Activated naive CD4-positive, alpha-beta T cell treated with anti-CD3 and anti-CD28 coated beads, Interleukin-2, amount 50 U/mL, for 24 hours (primary cell): ENCODE data around the gene PLB1.

Source experiments
- H3K27ac Mint-ChIP-seq: one replicate; pipeline ENCODE4 v1.8.0; 2021; ENCODE audit warnings: mild to moderate bottlenecking, mixed read lengths
- H3K27me3 Mint-ChIP-seq: one replicate; pipeline ENCODE4 v1.8.0; 2021; ENCODE audit warnings: mixed read lengths
- H3K36me3 Mint-ChIP-seq: one replicate; pipeline ENCODE4 v1.8.0; 2021; ENCODE audit warnings: mixed read lengths
- H3K4me1 Mint-ChIP-seq: one replicate; pipeline ENCODE4 v1.8.0; 2021; ENCODE audit warnings: mixed read lengths
- H3K4me3 Mint-ChIP-seq: one replicate; pipeline ENCODE4 v1.8.0; 2021; ENCODE audit warnings: mild to moderate bottlenecking, mixed read lengths
- H3K9me3 Mint-ChIP-seq: one replicate; pipeline ENCODE4 v1.8.0; 2021; ENCODE audit warnings: mixed read lengths

The PLB1 gene

DNA sequence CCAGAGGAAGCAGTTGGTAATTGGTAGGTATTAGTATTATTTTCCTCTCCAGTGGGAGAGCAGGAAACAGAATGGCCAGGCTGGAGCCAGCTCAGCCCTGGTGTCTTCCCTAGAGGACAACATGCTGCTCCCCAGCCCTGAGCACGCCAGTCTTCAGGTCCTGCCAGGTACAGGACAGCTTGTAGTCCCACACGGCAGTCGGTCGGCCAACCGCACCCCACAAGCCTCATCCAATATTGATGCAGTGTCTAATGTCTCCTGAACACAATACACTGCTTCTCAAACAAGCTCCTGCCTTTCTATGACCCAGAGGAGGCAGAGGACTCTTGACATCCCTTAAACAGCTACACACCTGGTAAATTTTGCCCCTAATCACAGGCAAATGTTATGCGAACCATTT is 184.8 kb downstream of the PLB1 start:
- Mint-ChIP-seq H3K36me3 (no peaks in the 10 kb centered on the region), H3K4me3 (peak overlapping the region; percentile 16), H3K9me3 (no peaks in the 10 kb centered on the region), H3K27ac (peak overlapping the region; percentile 75), H3K27me3 (no peaks in the 10 kb centered on the region), H3K4me1 (peaks cover 49% of the 10 kb centered on the region)

DNA sequence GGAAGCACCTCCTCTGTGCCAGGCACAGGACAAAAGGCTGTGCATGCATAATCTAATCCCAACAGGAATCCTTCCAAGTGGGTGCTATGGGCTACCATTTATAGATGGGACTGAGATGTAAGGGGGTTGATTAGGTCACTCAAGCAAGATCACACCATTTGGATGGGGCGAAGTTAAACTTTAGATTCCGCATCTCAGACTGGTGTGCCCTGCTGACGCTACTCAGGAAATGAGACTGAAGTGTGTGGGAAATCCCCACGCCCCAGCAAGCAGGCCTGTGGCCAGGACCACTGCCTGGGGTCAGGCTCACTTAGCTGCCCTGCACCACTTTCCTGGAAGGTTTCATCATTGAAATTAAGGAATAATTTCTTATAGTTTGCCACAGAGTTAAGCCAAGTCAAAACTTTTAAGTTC is 185.3 kb downstream of the PLB1 start:
- H3K27me3 Mint-ChIP-seq, result no peaks in the 10 kb centered on the region
- H3K4me3 Mint-ChIP-seq, result peak overlapping the region; percentile 16
- no peaks in the 10 kb centered on the region for H3K9me3 Mint-ChIP-seq
- peak overlapping the region; percentile 75 for H3K27ac Mint-ChIP-seq
- peaks cover 49% of the 10 kb centered on the region for H3K4me1 Mint-ChIP-seq
- H3K36me3 Mint-ChIP-seq, result no peaks in the 10 kb centered on the region

- H3K9me3 Mint-ChIP-seq, result no peaks in the 10 kb centered on the region
- H3K4me3 Mint-ChIP-seq, result peak overlapping the region; percentile 16
- peak overlapping the region; percentile 75 for H3K27ac Mint-ChIP-seq
- no peaks in the 10 kb centered on the region for H3K27me3 Mint-ChIP-seq
- no peaks in the 10 kb centered on the region for H3K36me3 Mint-ChIP-seq
- H3K4me1 Mint-ChIP-seq, result peaks cover 49% of the 10 kb centered on the region
Observed at GRCh38 chr2:28681606-28682005, 185.7 kb downstream of the PLB1 start.

- no peaks in the 10 kb centered on the region for H3K36me3 Mint-ChIP-seq
- H3K4me3 Mint-ChIP-seq, result no peak overlapping the region
- H3K4me1 Mint-ChIP-seq, result peaks cover 42% of the 10 kb centered on the region
- no peak overlapping the region for H3K27ac Mint-ChIP-seq
- no peaks in the 10 kb centered on the region for H3K9me3 Mint-ChIP-seq
- H3K27me3 Mint-ChIP-seq, result no peaks in the 10 kb centered on the region
Observed at GRCh38 chr2:28683100-28683706, 187.3 kb downstream of the PLB1 start.

DNA sequence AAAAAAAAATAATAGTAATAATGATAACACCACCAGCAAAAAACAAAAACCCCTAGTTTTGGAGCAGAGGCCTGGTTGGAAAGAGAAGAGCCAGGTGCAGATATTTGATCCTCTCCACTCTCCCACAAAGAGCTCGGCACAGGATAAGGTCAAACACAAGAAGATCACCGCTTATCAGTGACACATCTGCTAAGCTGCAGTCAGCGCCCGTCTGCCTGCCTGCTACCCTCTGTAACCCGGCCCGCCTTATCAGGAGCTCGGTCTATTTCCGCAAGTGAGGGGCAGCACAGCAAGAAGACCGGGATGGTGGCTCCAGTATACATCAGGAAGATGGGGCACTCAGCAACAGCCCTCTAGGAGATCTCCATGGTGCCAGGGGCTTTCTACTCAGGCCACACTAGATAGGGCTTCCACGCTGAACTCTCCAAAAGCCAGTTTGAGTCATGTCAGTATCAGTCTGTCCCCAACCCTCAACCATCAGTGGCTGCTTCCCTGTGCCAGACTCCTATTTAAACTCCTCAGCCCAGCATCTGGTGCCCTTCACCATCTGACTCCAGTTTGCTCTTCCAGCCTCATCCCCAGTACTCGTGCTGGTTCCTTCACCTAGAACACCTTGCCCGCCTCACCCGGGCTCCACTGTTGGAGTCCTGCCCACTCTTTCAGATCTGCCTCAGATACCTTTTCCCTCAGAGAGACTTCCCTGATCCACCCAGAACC is 188.4 kb downstream of the PLB1 start:
- H3K27ac Mint-ChIP-seq, result no peak overlapping the region
- peaks cover 33% of the 10 kb centered on the region for H3K4me1 Mint-ChIP-seq
- H3K27me3 Mint-ChIP-seq, result no peaks in the 10 kb centered on the region
- no peaks in the 10 kb centered on the region for H3K9me3 Mint-ChIP-seq
- no peak overlapping the region for H3K4me3 Mint-ChIP-seq
- H3K36me3 Mint-ChIP-seq, result no peaks in the 10 kb centered on the region

GRCh38 chr2:28687171-28687570 is 191.3 kb downstream of the PLB1 start:
- Mint-ChIP-seq H3K9me3 (no peaks in the 10 kb centered on the region), H3K36me3 (no peaks in the 10 kb centered on the region), H3K4me1 (peaks cover 12% of the 10 kb centered on the region), H3K27ac (no peak overlapping the region), H3K4me3 (no peak overlapping the region), H3K27me3 (no peaks in the 10 kb centered on the region)

DNA sequence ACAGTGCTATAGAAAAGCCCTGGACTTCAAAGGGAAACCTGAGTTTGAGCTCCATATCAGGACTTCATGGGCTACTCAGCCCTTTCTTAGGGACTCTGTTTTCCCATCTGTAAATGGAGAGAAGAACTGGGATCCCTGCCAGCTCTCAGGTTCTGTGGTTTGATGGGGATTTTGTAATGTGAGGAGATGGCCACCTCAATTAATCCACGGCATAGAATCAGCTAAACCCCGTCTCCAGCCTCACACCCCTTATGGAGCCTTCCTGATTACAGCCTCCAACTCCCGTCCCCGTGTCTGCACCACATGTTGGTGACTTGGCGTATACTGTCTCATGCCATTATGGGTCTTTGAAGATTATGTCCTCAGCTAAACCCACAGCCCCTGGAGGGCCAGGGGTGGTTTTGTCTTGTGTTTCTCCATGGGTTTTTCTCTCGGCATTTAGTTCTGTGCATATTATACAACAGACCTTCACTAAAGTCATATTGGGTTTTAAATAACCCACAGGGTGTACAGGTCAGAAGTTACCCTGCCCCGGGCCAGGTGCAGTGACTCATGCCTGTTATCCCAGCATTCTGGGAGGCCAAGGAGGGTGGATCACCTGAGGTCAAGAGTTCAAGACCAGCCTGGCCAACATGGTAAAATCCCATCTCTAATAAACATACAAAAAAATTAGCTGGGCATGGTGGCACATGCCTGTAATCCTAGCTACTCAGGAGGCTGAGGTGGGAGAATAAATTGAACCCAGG is 192.0 kb downstream of the PLB1 start:
- no peak overlapping the region for H3K4me3 Mint-ChIP-seq

DNA sequence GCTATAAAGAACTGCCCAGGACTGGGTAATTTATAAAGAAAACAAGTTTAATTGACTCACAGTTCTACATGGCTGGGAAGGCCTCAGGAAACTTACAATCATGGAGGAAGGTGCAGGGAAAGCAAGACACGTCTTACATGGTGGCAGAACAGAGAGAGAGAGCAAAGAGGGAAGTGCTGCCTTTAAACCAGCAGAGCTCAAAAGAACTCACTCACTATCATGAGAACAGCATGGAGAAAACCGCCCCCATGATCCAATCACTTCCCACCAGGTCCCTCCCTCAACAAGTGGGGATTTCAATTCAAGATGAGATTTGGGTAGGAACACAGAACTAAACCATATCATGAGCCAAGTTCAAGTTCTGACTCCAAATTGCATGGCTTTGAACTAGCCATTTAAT is 193.0 kb downstream of the PLB1 start:
- H3K27me3 Mint-ChIP-seq, result no peaks in the 10 kb centered on the region
- no peaks in the 10 kb centered on the region for H3K9me3 Mint-ChIP-seq
- H3K27ac Mint-ChIP-seq, result no peak overlapping the region
- peaks cover 11% of the 10 kb centered on the region for H3K4me1 Mint-ChIP-seq
- H3K36me3 Mint-ChIP-seq, result no peaks in the 10 kb centered on the region
- no peak overlapping the region for H3K4me3 Mint-ChIP-seq

More for the DNA sequence above, 192.0 kb downstream of the PLB1 start:
- peaks cover 11% of the 10 kb centered on the region for H3K4me1 Mint-ChIP-seq
- no peak overlapping the region for H3K27ac Mint-ChIP-seq
- no peaks in the 10 kb centered on the region for H3K36me3 Mint-ChIP-seq
- no peaks in the 10 kb centered on the region for H3K9me3 Mint-ChIP-seq
- H3K27me3 Mint-ChIP-seq, result no peaks in the 10 kb centered on the region

DNA sequence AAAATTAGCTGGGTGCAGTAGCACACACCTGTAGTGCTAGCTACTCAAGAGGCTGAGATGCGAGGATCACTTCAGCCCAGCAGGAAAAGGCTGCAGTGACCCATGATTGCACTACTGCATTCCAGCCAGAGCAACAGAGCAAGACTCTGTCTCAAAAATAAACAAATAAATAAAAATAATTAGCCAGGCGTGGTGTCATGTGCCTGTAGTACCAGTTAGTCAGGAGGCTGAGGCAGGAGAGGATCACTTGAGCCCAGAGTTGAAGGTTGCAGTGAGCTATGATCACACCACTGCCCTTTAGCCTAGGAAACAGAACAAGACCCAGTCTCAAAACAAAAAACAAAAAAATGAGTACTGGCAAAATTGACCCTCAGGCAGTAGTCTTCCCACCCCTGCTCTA is 193.9 kb downstream of the PLB1 start:
- Mint-ChIP-seq H3K27ac (no peak overlapping the region), H3K4me3 (no peak overlapping the region), H3K27me3 (no peaks in the 10 kb centered on the region)

GRCh38 chr2:28692411-28692810 is 196.6 kb downstream of the PLB1 start:
- Mint-ChIP-seq H3K9me3 (no peaks in the 10 kb centered on the region), H3K36me3 (no peaks in the 10 kb centered on the region), H3K4me3 (no peak overlapping the region), H3K27ac (no peak overlapping the region), H3K27me3 (no peaks in the 10 kb centered on the region), H3K4me1 (no peaks in the 10 kb centered on the region)

More for the DNA sequence above, 193.9 kb downstream of the PLB1 start:
- H3K9me3 Mint-ChIP-seq, result no peaks in the 10 kb centered on the region
- H3K4me1 Mint-ChIP-seq, result peaks cover 8% of the 10 kb centered on the region
- no peaks in the 10 kb centered on the region for H3K36me3 Mint-ChIP-seq

DNA sequence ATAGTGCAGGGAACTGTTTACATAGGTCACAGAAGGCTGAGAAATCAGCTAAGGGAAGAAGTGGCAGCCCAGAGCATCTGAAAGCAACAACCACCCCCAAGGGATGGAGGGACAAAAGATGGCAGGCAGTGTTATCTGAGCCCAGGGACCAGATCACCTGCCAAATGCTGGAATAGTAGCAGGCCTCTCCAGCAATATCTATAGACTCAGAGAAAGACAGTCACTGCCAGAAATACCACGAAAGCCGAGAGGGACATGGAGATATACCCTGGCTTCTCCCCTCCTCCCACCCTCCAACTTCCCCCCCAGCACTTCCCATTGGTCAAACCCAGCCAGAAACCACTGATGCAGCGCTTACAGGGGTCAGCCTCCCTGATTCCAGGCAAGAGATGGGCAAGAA is 197.4 kb downstream of the PLB1 start:
- Mint-ChIP-seq H3K4me1 (no peaks in the 10 kb centered on the region), H3K36me3 (no peaks in the 10 kb centered on the region), H3K9me3 (no peaks in the 10 kb centered on the region), H3K27me3 (no peaks in the 10 kb centered on the region), H3K4me3 (no peak overlapping the region), H3K27ac (no peak overlapping the region)
